Effector CD4-positive, alpha-beta T cell (primary cell): ENCODE data around the gene MRPS14.

Experiments used
- DNase-seq: peaks from one replicate; pipeline ENCODE4 v3.0.0-alpha.2; 2020

The MRPS14 gene

GRCh38 chr1:174982971-174983689 lies 40.1 kb downstream of the MRPS14 start:
- DNase-seq, result peak; percentile 48

- DNase-seq, result no peak
These were observed 46.7 kb downstream of the MRPS14 start for GRCh38 chr1:174976436-174977108.

GRCh38 chr1:174975764-174976163 lies 47.5 kb downstream of the MRPS14 start:
- no peak for DNase-seq

- no peak for DNase-seq
These were observed 48.5 kb downstream of the MRPS14 start for GRCh38 chr1:174974711-174975119.

GRCh38 chr1:174971902-174972301 lies 51.3 kb downstream of the MRPS14 start:
- no peak for DNase-seq

- DNase-seq, result no peak
These were observed 51.8 kb downstream of the MRPS14 start for GRCh38 chr1:174971466-174971865.

- no peak for DNase-seq
These were observed 53.2 kb downstream of the MRPS14 start for GRCh38 chr1:174969977-174970376.

GRCh38 chr1:174968750-174969244 lies 54.4 kb downstream of the MRPS14 start:
- DNase-seq, result peak; percentile 29

GRCh38 chr1:174967845-174968705 lies 55.1 kb downstream of the MRPS14 start:
- DNase-seq, result no peak

- DNase-seq, result no peak
These were observed 57.1 kb downstream of the MRPS14 start for GRCh38 chr1:174966008-174966572.

GRCh38 chr1:174965362-174966007 lies 57.7 kb downstream of the MRPS14 start:
- no peak for DNase-seq

- DNase-seq, result peak; percentile 29
These were observed 58.3 kb downstream of the MRPS14 start for GRCh38 chr1:174964972-174965361.

GRCh38 chr1:174964261-174964971 lies 58.8 kb downstream of the MRPS14 start:
- peak; percentile 11 for DNase-seq

GRCh38 chr1:174963529-174964125 lies 59.6 kb downstream of the MRPS14 start:
- no peak for DNase-seq
